ENCODE results near the gene DLGAP1. TPM values are rescaled to one million over a fixed set of nuclear protein-coding genes. Genes with fewer than 3 reads are reported as not detected.

Gene DLGAP1
- total and polyA plus RNA-seq, 2 donors (not counting 1 experiment from before 2014, with no cell fraction given) = 0.07 to 0.61 TPM

- 35% methylated on average over 8 of the region's 10 CpGs for WGBS (ENCODE audit: insufficient coverage)
- Histone ChIP-seq H3K9me3 (ENCODE audit: control extremely low read depth in 1 of 3, control insufficient read depth in 2 of 3, insufficient read depth in 1 of 3, low read length in 2 of 3) (peaks cover 0 to 12% (median 3%) of the 10 kb centered on the region in 3 donors), H3K4me2 (replicated peaks; ENCODE audit: low read depth, low read length, poor library complexity, severe bottlenecking) (peak overlapping the region; percentile 63), H3K4me3 (ENCODE audit: control extremely low read depth in 1 of 5, extremely low read depth in 1 of 5, insufficient read depth in 1 of 5, low read depth in 2 of 5, low read length in 4 of 5) (peak overlapping the region in 3 of 5 experiments; percentile 15 to 46 (median 19)), H3K27ac (ENCODE audit: low read length in 2 of 2) (no peak overlapping the region), H3K4me1 (ENCODE audit: control insufficient read depth in 2 of 2, insufficient read depth in 2 of 2, low read length in 2 of 2) (peaks cover 15 to 17% of the 10 kb centered on the region in 2 donors), H2AFZ (ENCODE audit: insufficient read depth, low read depth, low read length, poor library complexity, severe bottlenecking) (peak overlapping the region; percentile 56), H3K9ac (ENCODE audit: low read length) (peak overlapping the region; percentile 47), H4K20me1 (ENCODE audit: control insufficient read depth, insufficient read depth, low read length, poor library complexity, severe bottlenecking) (no peaks in the 10 kb centered on the region), H3K36me3 (replicated peaks in 1 of 2; ENCODE audit: control extremely low read depth in 1 of 2, control insufficient read depth in 1 of 2, extremely low read depth in 1 of 2, insufficient read depth in 2 of 2, low read length in 1 of 2) (no peaks in the 10 kb centered on the region), H3K79me2 (ENCODE audit: control insufficient read depth, insufficient read depth, low read length) (no peaks in the 10 kb centered on the region), H3K27me3 (replicated peaks in 1 of 4; ENCODE audit: control extremely low read depth in 1 of 4, control insufficient read depth in 3 of 4, insufficient read depth in 4 of 4, low read length in 3 of 4) (no peaks in the 10 kb centered on the region)
- Mint-ChIP-seq H3K4me1 (peaks cover 17% of the 10 kb centered on the region), H3K27ac (peak overlapping the region; percentile 32), H3K27me3 (peaks cover 1% of the 10 kb centered on the region), H3K4me3 (peak overlapping the region; percentile 73), H3K9me3 (ENCODE audit: insufficient read depth) (no peaks in the 10 kb centered on the region)
- no peak for TF ChIP-seq EZH2 (IDR thresholded peaks at IDR 0.05; ENCODE audit: borderline replicate concordance, insufficient read depth, low read depth, low read length, poor library complexity, severe bottlenecking)
- TF ChIP-seq, protein P1, sequence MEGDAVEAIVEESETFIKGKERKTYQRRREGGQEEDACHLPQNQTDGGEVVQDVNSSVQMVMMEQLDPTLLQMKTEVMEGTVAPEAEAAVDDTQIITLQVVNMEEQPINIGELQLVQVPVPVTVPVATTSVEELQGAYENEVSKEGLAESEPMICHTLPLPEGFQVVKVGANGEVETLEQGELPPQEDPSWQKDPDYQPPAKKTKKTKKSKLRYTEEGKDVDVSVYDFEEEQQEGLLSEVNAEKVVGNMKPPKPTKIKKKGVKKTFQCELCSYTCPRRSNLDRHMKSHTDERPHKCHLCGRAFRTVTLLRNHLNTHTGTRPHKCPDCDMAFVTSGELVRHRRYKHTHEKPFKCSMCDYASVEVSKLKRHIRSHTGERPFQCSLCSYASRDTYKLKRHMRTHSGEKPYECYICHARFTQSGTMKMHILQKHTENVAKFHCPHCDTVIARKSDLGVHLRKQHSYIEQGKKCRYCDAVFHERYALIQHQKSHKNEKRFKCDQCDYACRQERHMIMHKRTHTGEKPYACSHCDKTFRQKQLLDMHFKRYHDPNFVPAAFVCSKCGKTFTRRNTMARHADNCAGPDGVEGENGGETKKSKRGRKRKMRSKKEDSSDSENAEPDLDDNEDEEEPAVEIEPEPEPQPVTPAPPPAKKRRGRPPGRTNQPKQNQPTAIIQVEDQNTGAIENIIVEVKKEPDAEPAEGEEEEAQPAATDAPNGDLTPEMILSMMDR (IDR thresholded peaks at IDR 0.05) = no peak
- DNase-seq (peak; percentile 69), ATAC-seq (ENCODE audit: low read depth) (peak; percentile 73)
- ChIA-PET CTCF (interaction anchor here (0.7 to 2.3 kb wide), 6 partner anchors 29 to 140 kb away, joined by 3 to 9 read pairs (median 4); no protein-coding TSS in a partner anchor), POLR2A (interaction anchor here (0.6 kb wide), 1 partner anchor 104 kb away, joined by 4 read pairs; no protein-coding TSS in a partner anchor)
- intact Hi-C loops (cut with micrococcal nuclease) = no loop called here
Measured at GRCh38 chr18:3525870-3526420, 929.2 kb downstream of the DLGAP1 start.

DNA sequence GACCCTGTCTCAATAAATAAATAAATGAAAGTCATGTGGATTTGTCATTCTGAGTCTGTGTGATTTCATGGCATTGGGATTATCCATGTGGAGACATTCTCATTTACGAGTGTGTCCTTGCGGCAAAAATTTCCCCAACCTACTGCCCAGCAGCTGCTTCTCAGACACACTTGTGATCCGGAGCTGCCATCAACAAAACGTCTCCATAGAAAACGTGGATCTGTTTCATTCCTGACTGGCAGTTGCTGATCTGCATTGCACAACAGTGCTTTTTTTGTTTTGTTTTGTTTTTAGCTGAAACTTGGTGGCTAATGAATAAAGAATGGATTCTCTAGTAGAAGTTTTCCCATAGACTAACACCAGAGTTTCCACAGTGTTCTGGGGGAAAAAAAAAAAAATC, 930.4 kb downstream of the DLGAP1 start:
- Histone ChIP-seq H2AFZ (ENCODE audit: insufficient read depth, low read depth, low read length, poor library complexity, severe bottlenecking) (no peak overlapping the region), H3K4me3 (ENCODE audit: control extremely low read depth in 1 of 5, extremely low read depth in 1 of 5, insufficient read depth in 1 of 5, low read depth in 2 of 5, low read length in 4 of 5) (no peak overlapping the region), H3K9me3 (ENCODE audit: control extremely low read depth in 1 of 3, control insufficient read depth in 2 of 3, insufficient read depth in 1 of 3, low read length in 2 of 3) (peaks cover 0 to 12% (median 3%) of the 10 kb centered on the region in 3 donors), H3K4me1 (ENCODE audit: control insufficient read depth in 2 of 2, insufficient read depth in 2 of 2, low read length in 2 of 2) (peaks cover 15 to 17% of the 10 kb centered on the region in 2 donors), H3K27me3 (replicated peaks in 1 of 4; ENCODE audit: control extremely low read depth in 1 of 4, control insufficient read depth in 3 of 4, insufficient read depth in 4 of 4, low read length in 3 of 4) (no peaks in the 10 kb centered on the region), H3K27ac (ENCODE audit: low read length in 2 of 2) (no peak overlapping the region), H3K4me2 (replicated peaks; ENCODE audit: low read depth, low read length, poor library complexity, severe bottlenecking) (no peak overlapping the region), H3K79me2 (ENCODE audit: control insufficient read depth, insufficient read depth, low read length) (no peaks in the 10 kb centered on the region), H3K9ac (ENCODE audit: low read length) (no peak overlapping the region), H3K36me3 (replicated peaks in 1 of 2; ENCODE audit: control extremely low read depth in 1 of 2, control insufficient read depth in 1 of 2, extremely low read depth in 1 of 2, insufficient read depth in 2 of 2, low read length in 1 of 2) (no peaks in the 10 kb centered on the region), H4K20me1 (ENCODE audit: control insufficient read depth, insufficient read depth, low read length, poor library complexity, severe bottlenecking) (no peaks in the 10 kb centered on the region)
- ChIA-PET CTCF (interaction anchor here (0.6 to 2.3 kb wide), 5 partner anchors 33 to 146 kb away, joined by 3 to 9 read pairs (median 3); no protein-coding TSS in a partner anchor), POLR2A (no interaction called here)
- H3K27ac Mint-ChIP-seq = no peak overlapping the region
- no peaks in the 10 kb centered on the region for H3K9me3 Mint-ChIP-seq (ENCODE audit: insufficient read depth)
- 100% methylated on average over 2 of the region's 5 CpGs for WGBS (ENCODE audit: insufficient coverage)
- ATAC-seq (ENCODE audit: low read depth) (no peak), DNase-seq (no peak)
- H3K4me1 Mint-ChIP-seq = peaks cover 17% of the 10 kb centered on the region
- TF ChIP-seq, protein P1 (IDR thresholded peaks at IDR 0.05) = no peak
- TF ChIP-seq EZH2 (IDR thresholded peaks at IDR 0.05; ENCODE audit: borderline replicate concordance, insufficient read depth, low read depth, low read length, poor library complexity, severe bottlenecking) = no peak
- H3K4me3 Mint-ChIP-seq = no peak overlapping the region
- intact Hi-C loops (cut with micrococcal nuclease) = no loop called here
- H3K27me3 Mint-ChIP-seq = peaks cover 3% of the 10 kb centered on the region
